K562 (cell line): Measurements from ENCODE around the gene CUX1.
"Not testable (repeated sequence)": the region's sequence is repeated elsewhere in the genome, so short reads cannot be mapped to it uniquely, and the experiment has no call there.

ENCODE experiments used
- ATF2 ChIP-seq: sonication (generic); formaldehyde crosslinking; IDR thresholded peaks from 2 replicates; pipeline ENCODE4 v1.8.1; 2022; ENCODE audit warnings: missing genetic modification reagents
- BCOR ChIP-seq: fragments of 450-650 bp; IDR thresholded peaks from 2 replicates; pipeline ENCODE4 v1.6.1; 2016
- IRF1 ChIP-seq: sonication (generic); formaldehyde crosslinking; IDR thresholded peaks from 2 replicates; pipeline ENCODE4 v1.8.0; 2022; ENCODE audit warnings: missing genetic modification reagents, mild to moderate bottlenecking, borderline replicate concordance
- MEIS2 ChIP-seq: fragments of 450-650 bp; IDR thresholded peaks from 2 replicates; pipeline ENCODE4 v1.6.1; 2014; ENCODE audit warnings: mild to moderate bottlenecking; ENCODE audit not compliant: partially characterized antibody
- NR2F6 ChIP-seq: fragments of 450-650 bp; formaldehyde crosslinking; IDR thresholded peaks from 2 replicates; pipeline ENCODE4 v1.4.0; 2020; ENCODE audit warnings: mild to moderate bottlenecking
- POLR2A ChIP-seq: fragments of 450-650 bp; conservative IDR thresholded peaks from 2 replicates; pipeline ENCODE4 v1.6.1; 2016
- POLR2G ChIP-seq: fragments of 200-400 bp; formaldehyde crosslinking; IDR thresholded peaks from 2 replicates; pipeline ENCODE4 v1.6.1; 2017; ENCODE audit warnings: low read depth, mild to moderate bottlenecking, antibody characterized with exemption, low read length, moderate library complexity
- TCF7L2 ChIP-seq: fragments of 150-350 bp; IDR thresholded peaks from 2 replicates; pipeline ENCODE4 v1.6.1; 2016; ENCODE audit warnings: low read depth, mild to moderate bottlenecking, low read length, moderate library complexity
- ZFP30 ChIP-seq: fragments of 250-450 bp; sonication (Bioruptor Pico); IDR thresholded peaks from 2 replicates; pipeline ENCODE4 v1.8.0; 2022; ENCODE audit warnings: moderate library complexity, mild to moderate bottlenecking, inconsistent platforms, borderline replicate concordance
- ZNF707 ChIP-seq: fragments of 250-450 bp; sonication (Bioruptor Pico); conservative IDR thresholded peaks from 2 replicates; pipeline ENCODE4 v1.8.0; 2022; ENCODE audit warnings: inconsistent platforms, mild to moderate bottlenecking, moderate library complexity
- TF ChIP-seq, protein P1 (sequence below): fragments of 150-350 bp; conservative IDR thresholded peaks from 2 replicates; pipeline ENCODE4 v1.6.1; 2014; ENCODE audit warnings: low read length
- TF ChIP-seq, protein P2 (sequence below), 2 experiments: fragments of 450-650 bp in 1 of 2; sonication (generic) in 1 of 2; formaldehyde crosslinking in 1 of 2; IDR thresholded peaks in 1 of 2; conservative IDR thresholded peaks in 1 of 2; 2 replicates each; pipeline versions ENCODE4 v1.6.1 to v1.8.1; 2016 to 2023; ENCODE audit warnings: mild to moderate bottlenecking in 2 of 2, moderate library complexity in 2 of 2, inconsistent platforms in 1 of 2, missing genetic modification reagents in 1 of 2
- TF ChIP-seq, protein P3 (sequence below), 3 experiments: IDR thresholded peaks in 2 of 3; conservative IDR thresholded peaks in 1 of 3; 2 replicates each; pipeline ENCODE4 v1.5.1; 2011 to 2012; ENCODE audit warnings: low read length in 3 of 3, mild to moderate bottlenecking in 3 of 3, control low read depth in 2 of 3, improper control_type of control experiment in 1 of 3, inconsistent platforms in 1 of 3, low read depth in 1 of 3, mixed read lengths in 1 of 3, moderate library complexity in 1 of 3; ENCODE audit not compliant: insufficient read depth in 2 of 3

GRCh38 chr7:101822632-101823031 lies 5.2 kb downstream of the CUX1 start:
- TF ChIP-seq ATF2 (CRISPR knock-in tag); ZNF707; ZFP30 (CRISPR knock-in tag); IRF1 (CRISPR knock-in tag); TCF7L2; POLR2G; NR2F6 (CRISPR knock-in tag); BCOR; POLR2A; MEIS2: not testable (repeated sequence)
- TF ChIP-seq, protein P1, sequence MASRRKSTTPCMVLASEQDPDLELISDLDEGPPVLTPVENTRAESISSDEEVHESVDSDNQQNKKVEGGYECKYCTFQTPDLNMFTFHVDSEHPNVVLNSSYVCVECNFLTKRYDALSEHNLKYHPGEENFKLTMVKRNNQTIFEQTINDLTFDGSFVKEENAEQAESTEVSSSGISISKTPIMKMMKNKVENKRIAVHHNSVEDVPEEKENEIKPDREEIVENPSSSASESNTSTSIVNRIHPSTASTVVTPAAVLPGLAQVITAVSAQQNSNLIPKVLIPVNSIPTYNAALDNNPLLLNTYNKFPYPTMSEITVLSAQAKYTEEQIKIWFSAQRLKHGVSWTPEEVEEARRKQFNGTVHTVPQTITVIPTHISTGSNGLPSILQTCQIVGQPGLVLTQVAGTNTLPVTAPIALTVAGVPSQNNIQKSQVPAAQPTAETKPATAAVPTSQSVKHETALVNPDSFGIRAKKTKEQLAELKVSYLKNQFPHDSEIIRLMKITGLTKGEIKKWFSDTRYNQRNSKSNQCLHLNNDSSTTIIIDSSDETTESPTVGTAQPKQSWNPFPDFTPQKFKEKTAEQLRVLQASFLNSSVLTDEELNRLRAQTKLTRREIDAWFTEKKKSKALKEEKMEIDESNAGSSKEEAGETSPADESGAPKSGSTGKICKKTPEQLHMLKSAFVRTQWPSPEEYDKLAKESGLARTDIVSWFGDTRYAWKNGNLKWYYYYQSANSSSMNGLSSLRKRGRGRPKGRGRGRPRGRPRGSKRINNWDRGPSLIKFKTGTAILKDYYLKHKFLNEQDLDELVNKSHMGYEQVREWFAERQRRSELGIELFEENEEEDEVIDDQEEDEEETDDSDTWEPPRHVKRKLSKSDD = not testable (repeated sequence)
- TF ChIP-seq, protein P2, sequence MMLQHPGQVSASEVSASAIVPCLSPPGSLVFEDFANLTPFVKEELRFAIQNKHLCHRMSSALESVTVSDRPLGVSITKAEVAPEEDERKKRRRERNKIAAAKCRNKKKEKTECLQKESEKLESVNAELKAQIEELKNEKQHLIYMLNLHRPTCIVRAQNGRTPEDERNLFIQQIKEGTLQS (IDR thresholded peaks at IDR 0.05) = not testable (repeated sequence)
- TF ChIP-seq, protein P2 (CRISPR knock-in tag; conservative IDR thresholded peaks at IDR 0.05) = not testable (repeated sequence)
- TF ChIP-seq, protein P3, sequence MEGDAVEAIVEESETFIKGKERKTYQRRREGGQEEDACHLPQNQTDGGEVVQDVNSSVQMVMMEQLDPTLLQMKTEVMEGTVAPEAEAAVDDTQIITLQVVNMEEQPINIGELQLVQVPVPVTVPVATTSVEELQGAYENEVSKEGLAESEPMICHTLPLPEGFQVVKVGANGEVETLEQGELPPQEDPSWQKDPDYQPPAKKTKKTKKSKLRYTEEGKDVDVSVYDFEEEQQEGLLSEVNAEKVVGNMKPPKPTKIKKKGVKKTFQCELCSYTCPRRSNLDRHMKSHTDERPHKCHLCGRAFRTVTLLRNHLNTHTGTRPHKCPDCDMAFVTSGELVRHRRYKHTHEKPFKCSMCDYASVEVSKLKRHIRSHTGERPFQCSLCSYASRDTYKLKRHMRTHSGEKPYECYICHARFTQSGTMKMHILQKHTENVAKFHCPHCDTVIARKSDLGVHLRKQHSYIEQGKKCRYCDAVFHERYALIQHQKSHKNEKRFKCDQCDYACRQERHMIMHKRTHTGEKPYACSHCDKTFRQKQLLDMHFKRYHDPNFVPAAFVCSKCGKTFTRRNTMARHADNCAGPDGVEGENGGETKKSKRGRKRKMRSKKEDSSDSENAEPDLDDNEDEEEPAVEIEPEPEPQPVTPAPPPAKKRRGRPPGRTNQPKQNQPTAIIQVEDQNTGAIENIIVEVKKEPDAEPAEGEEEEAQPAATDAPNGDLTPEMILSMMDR (IDR thresholded peaks at IDR 0.05 in 2 of 3, conservative IDR thresholded peaks at IDR 0.05 in 1 of 3; ENCODE audit: insufficient read depth in 2 of 3, low read depth in 1 of 3, low read length in 3 of 3) = not testable (repeated sequence)
